ENCODE measurements around the gene CD84.

- TF ChIP-seq CTCF (IDR thresholded peaks at IDR 0.05), result no peak
- TF ChIP-seq EP300 (IDR thresholded peaks at IDR 0.05), result no peak
These were observed 44.3 kb downstream of the CD84 start for GRCh38 chr1:160534823-160535605.
